HepG2 (cell line): ENCODE results near the gene KLHL18. TPM values are rescaled to one million over a fixed set of nuclear protein-coding genes. Genes with fewer than 3 reads are reported as not detected.

Experiments used
- DMAP1 ChIP-seq: IDR thresholded peaks from 2 replicates; pipeline ENCODE4 v1.6.1; 2016
- JDP2 ChIP-seq: sonication (generic); formaldehyde crosslinking; IDR thresholded peaks from 2 replicates; pipeline ENCODE4 v1.8.1; 2022; ENCODE audit warnings: missing genetic modification reagents, borderline replicate concordance
- KIAA2018 ChIP-seq: sonication (generic); formaldehyde crosslinking; IDR thresholded peaks from 2 replicates; pipeline ENCODE4 v1.5.0; 2020; ENCODE audit warnings: mild to moderate bottlenecking, missing genetic modification reagents, borderline replicate concordance
- MAF1 ChIP-seq: sonication (generic); formaldehyde crosslinking; IDR thresholded peaks from 2 replicates; pipeline ENCODE4 v1.5.0; 2020; ENCODE audit warnings: missing genetic modification reagents, borderline replicate concordance
- PRDM15 ChIP-seq: sonication (generic); formaldehyde crosslinking; IDR thresholded peaks from 2 replicates; pipeline ENCODE4 v1.4.0; 2020; ENCODE audit warnings: missing genetic modification reagents
- RARA ChIP-seq: IDR thresholded peaks from 2 replicates; pipeline ENCODE4 v1.6.1; 2016; ENCODE audit warnings: missing genetic modification reagents, missing compliant biosample characterization
- REST ChIP-seq, 2 experiments: IDR thresholded peaks; 2 replicates each; pipeline ENCODE4 v1.6.1; 2011 to 2012; ENCODE audit warnings: low read length in 2 of 2, borderline replicate concordance in 1 of 2, low read depth in 1 of 2, mild to moderate bottlenecking in 1 of 2, moderate library complexity in 1 of 2
- TRAFD1 ChIP-seq: sonication (generic); formaldehyde crosslinking; IDR thresholded peaks from 2 replicates; pipeline ENCODE4 v1.5.1; 2020; ENCODE audit warnings: missing genetic modification reagents, mild to moderate bottlenecking, borderline replicate concordance
- ZNF12 ChIP-seq: sonication (generic); formaldehyde crosslinking; IDR thresholded peaks from 2 replicates; pipeline ENCODE4 v1.5.0; 2020; ENCODE audit warnings: missing genetic modification reagents
- ZNF34 ChIP-seq: sonication (generic); formaldehyde crosslinking; IDR thresholded peaks from 2 replicates; pipeline ENCODE4 v1.4.0; 2020; ENCODE audit warnings: mild to moderate bottlenecking, missing genetic modification reagents, borderline replicate concordance
- polyA plus RNA-seq, 8 experiments: library from polyadenylated mRNA; depleted of rRNA in 3 of 8; stranded (reverse) in 7 of 8; unstranded in 1 of 8; fragments of >200 nt; fragmentation: Illumina TruSeq in 4 of 8; extraction: Trizol in 4 of 8; gene quantifications; 2 replicates each; pipeline versions ENCODE4 v1.2.1 to v1.2.3, GENCODE V29; 2011 to 2016; ENCODE audit warnings: low read depth in 4 of 8, missing spikeins in 1 of 8, mixed read lengths in 1 of 8; ENCODE audit not compliant: insufficient read depth in 1 of 8
- total RNA-seq, 5 experiments: library from RNA; depleted of rRNA; stranded (reverse); fragments of >200 nt; fragmentation: Illumina TruSeq; extraction: Trizol; gene quantifications; 2 replicates each; pipeline ENCODE4 v1.2.3, GENCODE V29; 2016; ENCODE audit warnings: low read depth in 1 of 5

KLHL18 gene
- total and polyA plus RNA-seq, 2 of the 13 experiments (the other 11 are each of a cell fraction or from before 2014, with no cell fraction given): 17.5 to 18.8 TPM

- TF ChIP-seq REST (IDR thresholded peaks at IDR 0.05; ENCODE audit: borderline replicate concordance in 1 of 2, low read depth in 1 of 2, low read length in 2 of 2) (peak in 1 of 2 experiments; percentile 20; a peak in 1 of 4 replicates), RARA (peak; percentile 74), TRAFD1 (CRISPR knock-in tag) (no peak), DMAP1 (peak; percentile 86), PRDM15 (peak; percentile 26; the same call in 1 of the 2 replicates), JDP2 (CRISPR knock-in tag) (no peak), ZNF34 (CRISPR knock-in tag) (no peak), ZNF12 (CRISPR knock-in tag) (no peak; the same call in 1 of the 2 replicates), MAF1 (0 out of 2 replicates have a peak, but pooled peaks have one; percentile 71), KIAA2018 (CRISPR knock-in tag) (no peak)
These were observed at the start of gene KLHL18, which contains the start of gene KIF9 (continued) for GRCh38 chr3:47282424-47283192.
